Spleen (tissue), 7 donors: Measurements from ENCODE around the gene SYNDIG1.

Source experiments
- CTCF ChIP-seq, 11 experiments: fragments of 200-600 bp in 7 of 11; fragments of 450-650 bp in 4 of 11; sonication (generic) in 4 of 11; IDR thresholded peaks in 8 of 11; conservative IDR thresholded peaks in 3 of 11; 1 replicate in 7 of 11; 2 replicates in 4 of 11; pipeline versions ENCODE4 v1.4.0 to v1.8.0; 2016 to 2021; ENCODE audit warnings: antibody characterized with exemption in 11 of 11, inconsistent platforms in 4 of 11, mild to moderate bottlenecking in 1 of 11
- POLR2A ChIP-seq, 3 donors: fragments of 450-650 bp; IDR thresholded peaks; one replicate each; pipeline ENCODE4 v1.5.1; 2017; ENCODE audit warnings: antibody characterized with exemption in 3 of 3, mild to moderate bottlenecking in 1 of 3
- donor health status: DM: no; HTN: no; CAD: no; lungs with moderate emphysema.
- donor health status: DM: no; HTN: no; CAD: no.
- donor health status: DM: no; HTN: no; CAD: no.

- TF ChIP-seq CTCF (IDR thresholded peaks at IDR 0.05 in 8 of 11, conservative IDR thresholded peaks at IDR 0.05 in 3 of 11): no peak
- TF ChIP-seq POLR2A (IDR thresholded peaks at IDR 0.05): no peak
Measured at GRCh38 chr20:24672886-24673677, 203.7 kb downstream of the SYNDIG1 start.
